GM12878 (cell line): Measurements from ENCODE around the gene SEC31A. TPM values are rescaled to one million over a fixed set of nuclear protein-coding genes. Genes with fewer than 3 reads are reported as not detected.

Source experiments
- ATAC-seq: fragments of 200-7000 bp; cut with Tn5 transposase; 3 replicates; pipeline ENCODE4 v1.9.1; 2020; ENCODE audit warnings: mild to moderate bottlenecking, moderate library complexity
- BruUV-seq: library from RNA; stranded (reverse); fragments of 400-500 nt; replicated peaks from 2 replicates; lab custom pipeline; 2021; lab: Mats Ljungman, UMichigan
- CTCF ChIA-PET: fragments of 300-600 bp; sonication (Branson Sonifier 250); formaldehyde crosslinking; extraction: SDS; loops from one replicate; lab custom pipeline; 2021; ENCODE audit warnings: inconsistent platforms; lab: Yijun Ruan, JAX
- POLR2A ChIA-PET: fragments of 350-600 bp; formaldehyde crosslinking; extraction: SDS; loops from one replicate; lab custom pipeline; 2021; ENCODE audit warnings: inconsistent platforms; lab: Charles Lee
- RAD21 ChIA-PET: fragments of 300-600 bp; sonication (Branson Sonifier 250); formaldehyde crosslinking; loops from one replicate; lab custom pipeline; 2023; ENCODE audit warnings: antibody characterized with exemption; ENCODE audit not compliant: unreplicated experiment; lab: Charles Lee
- SMC1A ChIA-PET: fragments of 300-600 bp; sonication (Branson Sonifier 250); formaldehyde crosslinking; loops from one replicate; lab custom pipeline; 2023; ENCODE audit not compliant: unreplicated experiment, uncharacterized antibody; lab: Charles Lee
- DNase-seq: peaks from one replicate; pipeline ENCODE4 v3.0.0-alpha.2; 2011; ENCODE audit warnings: low read depth, low spot score
- FAIRE-seq: peaks from 3 replicates; lab custom pipeline; 2011; peaks lifted over from hg19 to GRCh38; lab: Jason Lieb, UNC
- H2AFZ ChIP-seq: 2 replicates; pipeline ENCODE4 v1.6.0; 2011; ENCODE audit warnings: low read depth, low read length, control low read depth; ENCODE audit not compliant: control insufficient read depth
- H3K27ac ChIP-seq: 2 replicates; pipeline ENCODE4 v1.5.1; 2011; ENCODE audit warnings: control low read depth; ENCODE audit not compliant: control insufficient read depth, insufficient read depth
- H3K27me3 ChIP-seq, 2 experiments: replicated peaks in 1 of 2; 2 replicates each; pipeline versions ENCODE4 v1.6.0 to v1.6.1; 2011; ENCODE audit warnings: low read length in 1 of 2; ENCODE audit not compliant: control insufficient read depth in 2 of 2, insufficient read depth in 2 of 2
- H3K36me3 ChIP-seq, 2 experiments: 2 replicates each; pipeline ENCODE4 v1.5.1; 2011; ENCODE audit warnings: low read length in 1 of 2; ENCODE audit not compliant: control insufficient read depth in 2 of 2, insufficient read depth in 2 of 2
- H3K4me1 ChIP-seq: 2 replicates; pipeline ENCODE4 v1.6.1; 2011; ENCODE audit warnings: mild to moderate bottlenecking, low read length, moderate library complexity, mixed read lengths; ENCODE audit not compliant: control insufficient read depth, insufficient read depth
- H3K4me2 ChIP-seq: 2 replicates; pipeline ENCODE4 v1.6.0; 2011; ENCODE audit warnings: control low read depth; ENCODE audit not compliant: control insufficient read depth, insufficient read depth
- H3K4me3 ChIP-seq: fragments of 200-600 bp; sonication (generic); 2 replicates; pipeline ENCODE4 v1.5.1; 2016
- H3K79me2 ChIP-seq: 2 replicates; pipeline ENCODE4 v1.6.0; 2011; ENCODE audit warnings: low read length; ENCODE audit not compliant: control insufficient read depth, insufficient read depth
- H3K9ac ChIP-seq: 2 replicates; pipeline ENCODE4 v1.8.0; 2011; ENCODE audit warnings: low read length, control low read depth, mixed read lengths; ENCODE audit not compliant: control insufficient read depth, insufficient read depth
- H3K9me3 ChIP-seq: replicated peaks from 3 replicates; pipeline ENCODE4 v1.5.1; 2011; ENCODE audit warnings: mild to moderate bottlenecking, low read length; ENCODE audit not compliant: control insufficient read depth, insufficient read depth
- H4K20me1 ChIP-seq: 2 replicates; pipeline ENCODE4 v1.6.0; 2011; ENCODE audit not compliant: control insufficient read depth, insufficient read depth
- CUX1 ChIP-seq: IDR thresholded peaks from 2 replicates; pipeline ENCODE4 v1.6.1; 2012; ENCODE audit warnings: improper control_type of control experiment, low read depth, low read length; ENCODE audit not compliant: insufficient replicate concordance
- E2F4 ChIP-seq: IDR thresholded peaks from 2 replicates; pipeline ENCODE4 v1.6.1; 2012; ENCODE audit warnings: low read depth, low read length, improper control_type of control experiment
- KAT2A ChIP-seq: conservative IDR thresholded peaks from 2 replicates; pipeline ENCODE4 v1.6.1; 2011; ENCODE audit warnings: low read depth, low read length; ENCODE audit not compliant: control insufficient read depth
- MLLT1 ChIP-seq: fragments of 450-650 bp; IDR thresholded peaks from 2 replicates; pipeline ENCODE4 v1.6.1; 2016; ENCODE audit warnings: mild to moderate bottlenecking
- NBN ChIP-seq: fragments of 450-650 bp; IDR thresholded peaks from 2 replicates; pipeline ENCODE4 v1.6.1; 2016
- NFXL1 ChIP-seq: fragments of 450-650 bp; IDR thresholded peaks from 2 replicates; pipeline ENCODE4 v1.6.1; 2017; ENCODE audit warnings: antibody characterized with exemption, mild to moderate bottlenecking, borderline replicate concordance
- NFYA ChIP-seq: IDR thresholded peaks from 2 replicates; pipeline ENCODE4 v1.6.1; 2011; ENCODE audit warnings: low read depth, mild to moderate bottlenecking, low read length, improper control_type of control experiment, borderline replicate concordance
- NKRF ChIP-seq: fragments of 450-650 bp; conservative IDR thresholded peaks from 2 replicates; pipeline ENCODE4 v1.6.1; 2017; ENCODE audit warnings: mild to moderate bottlenecking, moderate library complexity
- NR2C2 ChIP-seq: IDR thresholded peaks from 2 replicates; pipeline ENCODE4 v1.6.1; 2011; ENCODE audit warnings: borderline replicate concordance, low read depth; ENCODE audit not compliant: control insufficient read depth, insufficient read length
- POLR2AphosphoS2 ChIP-seq: IDR thresholded peaks from 2 replicates; pipeline ENCODE4 v1.6.1; 2011; ENCODE audit warnings: low read depth, mild to moderate bottlenecking, low read length, improper control_type of control experiment, moderate library complexity
- SREBF1 ChIP-seq: IDR thresholded peaks from 2 replicates; pipeline ENCODE4 v1.6.1; 2012; ENCODE audit warnings: mild to moderate bottlenecking, low read length
- ZNF384 ChIP-seq: IDR thresholded peaks from 2 replicates; pipeline ENCODE4 v1.6.1; 2012; ENCODE audit warnings: low read depth, mild to moderate bottlenecking, low read length, improper control_type of control experiment, borderline replicate concordance
- WGBS: methylation state at CpG from one replicate; pipeline ENCODE4 v1.1.6; 2016; ENCODE audit warnings: low lambda C conversion rate; ENCODE audit not compliant: insufficient replicate concordance, insufficient coverage; ENCODE audit errors: missing lambda C conversion rate; 5-methylcytosine and 5-hydroxymethylcytosine counted together
- in situ Hi-C: fragments of 300-500 bp; cut with MboI; formaldehyde crosslinking; loops from 9 replicates; pipeline ENCODE4 v1.14.3; 2018; ENCODE audit warnings: mixed read lengths
- intact Hi-C: fragments of 100-400 bp; cut with micrococcal nuclease; formaldehyde crosslinking; loops from one replicate; pipeline ENCODE4 v1.14.2; 2022; ENCODE audit not compliant: unreplicated experiment
- polyA plus RNA-seq, 11 experiments: library from polyadenylated mRNA; depleted of rRNA in 4 of 11; unstranded in 6 of 11; stranded (reverse) in 5 of 11; fragments of >200 nt; fragmentation: Nextera tagmentation in 4 of 11; fragmentation: Illumina TruSeq in 1 of 11; extraction: Ambion mirVana in 4 of 11; extraction: Trizol in 1 of 11; gene quantifications; 1 replicate in 1 of 11; 2 replicates in 10 of 11; pipeline versions ENCODE4 v1.2.1 to v1.2.3, GENCODE V29; 2011 to 2016; ENCODE audit warnings: inconsistent platforms in 2 of 11, missing spikeins in 2 of 11, low read depth in 1 of 11
- total RNA-seq, 4 experiments: library from RNA; depleted of rRNA in 3 of 4; stranded (reverse); fragments of >200 nt in 3 of 4; fragmentation: Illumina TruSeq in 1 of 4; extraction: Trizol in 1 of 4; gene quantifications; 2 replicates each; pipeline versions ENCODE4 v1.2.1 to v1.2.3, GENCODE V29; 2013 to 2021

The SEC31A gene
- total and polyA plus RNA-seq, 10 of the 15 experiments (the other 5 are each of a cell fraction or from before 2014, with no cell fraction given) = 74.6 to 171 (median 129) TPM

- ATAC-seq (no peak), DNase-seq (no peak), FAIRE-seq (no peak)
- H3K27me3 ChIP-seq = no peaks in the 10 kb centered on the region
- H3K9me3 ChIP-seq = no peaks in the 10 kb centered on the region
- in situ Hi-C loops = no loop called here
- CTCF ChIA-PET = interaction anchor here (0.9 to 2.2 kb wide), 3 partner anchors 10 to 23 kb away, joined by 3 to 17 read pairs (median 3); no protein-coding TSS in a partner anchor
- no TSS peak for BruUV-seq
- H3K36me3 ChIP-seq = peaks cover 0 to 6% of the 10 kb centered on the region in 2 experiments; a peak in 2 of 4 replicates
- peak overlapping the region; percentile 31 for H3K4me2 ChIP-seq
- H3K9ac ChIP-seq = no peak overlapping the region; the same call in 1 of the 2 replicates
- H3K4me1 ChIP-seq = peaks cover 3% of the 10 kb centered on the region; the same call in 1 of the 2 replicates
- RAD21 ChIA-PET = interaction anchor here (0.7 to 1.8 kb wide), 7 partner anchors 10 to 122 kb away, joined by 3 to 10 read pairs (median 3); no protein-coding TSS in a partner anchor
- H3K79me2 ChIP-seq = peaks cover 66% of the 10 kb centered on the region
- SMC1A ChIA-PET = interaction anchor here (0.7 to 2.3 kb wide), 11 partner anchors 8 to 393 kb away, joined by 3 to 15 read pairs (median 3); partner anchors contain the start of genes COPS4, LIN54 and THAP9
- H3K4me3 ChIP-seq = peak overlapping the region; percentile 90
- no peaks in the 10 kb centered on the region for H4K20me1 ChIP-seq
- intact Hi-C loops = no loop called here
- WGBS = 99% methylated on average over 6 of the region's 6 CpGs
- no peak overlapping the region for H2AFZ ChIP-seq
- H3K27ac ChIP-seq = no peak overlapping the region
- POLR2A ChIA-PET = interaction anchor here (0.6 to 3.0 kb wide), 8 partner anchors 11 to 430 kb away, joined by 4 to 26 read pairs (median 6); partner anchors contain the start of gene THAP9
- TF ChIP-seq ZNF384 (no peak), NFXL1 (no peak), NBN (no peak), E2F4 (no peak), POLR2AphosphoS2 (no peak), NKRF (no peak), KAT2A (no peak), NFYA (no peak), CUX1 (no peak), SREBF1 (no peak), NR2C2 (no peak), MLLT1 (no peak)
Observed at GRCh38 chr4:82889287-82889686, 1.7 kb downstream of the SEC31A start.
